ENCODE measurements around the gene ETNK1.
"Not testable (repeated sequence)": the region's sequence is repeated elsewhere in the genome, so short reads cannot be mapped to it uniquely, and the experiment has no call there.

Gene ETNK1

DNA sequence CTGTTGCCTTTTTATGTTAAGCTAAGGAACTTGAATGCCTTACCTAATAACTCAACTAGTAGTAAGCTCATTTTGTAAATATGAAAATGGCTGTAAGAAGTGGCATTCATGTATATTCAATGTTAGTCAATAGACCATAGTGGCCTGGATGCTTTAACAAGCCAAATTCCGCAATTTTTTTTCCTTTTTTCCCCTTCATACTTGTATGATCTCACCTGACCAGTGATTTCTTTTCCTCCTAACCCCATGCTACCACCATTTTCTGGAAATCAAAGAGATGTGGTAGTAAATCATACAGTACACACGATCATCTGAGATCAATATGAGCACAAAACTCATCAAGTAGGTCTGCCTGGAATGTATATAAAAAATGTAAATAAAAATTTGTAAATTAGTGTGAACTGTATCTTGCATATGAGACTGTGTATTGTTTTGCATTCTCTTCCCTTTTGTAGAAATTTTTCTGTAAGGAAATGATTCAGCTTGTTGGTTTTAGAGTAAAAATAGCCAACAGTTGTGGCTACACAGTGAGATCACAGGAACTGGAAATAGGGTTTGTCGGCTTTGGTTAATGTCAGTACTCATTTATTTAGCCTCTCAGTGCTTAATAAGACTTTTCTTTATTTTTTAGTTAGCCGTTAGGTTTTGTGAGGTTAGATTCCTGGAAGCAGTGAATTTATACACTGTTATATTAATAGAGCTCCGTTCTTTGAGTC lies 62.5 kb downstream of the ETNK1 start:
- TF ChIP-seq ZNF274 (IDR thresholded peaks at IDR 0.05; ENCODE audit: low read depth, low read length) = no peak
- no peak overlapping the region for H3K4me3 ChIP-seq (ENCODE audit: low read length)

- H3K4me3 ChIP-seq (ENCODE audit: low read length) = no peak overlapping the region
- TF ChIP-seq ZNF274 (IDR thresholded peaks at IDR 0.05; ENCODE audit: low read depth, low read length) = no peak
Observed at GRCh38 chr12:22689876-22690275, 64.9 kb downstream of the ETNK1 start.

DNA sequence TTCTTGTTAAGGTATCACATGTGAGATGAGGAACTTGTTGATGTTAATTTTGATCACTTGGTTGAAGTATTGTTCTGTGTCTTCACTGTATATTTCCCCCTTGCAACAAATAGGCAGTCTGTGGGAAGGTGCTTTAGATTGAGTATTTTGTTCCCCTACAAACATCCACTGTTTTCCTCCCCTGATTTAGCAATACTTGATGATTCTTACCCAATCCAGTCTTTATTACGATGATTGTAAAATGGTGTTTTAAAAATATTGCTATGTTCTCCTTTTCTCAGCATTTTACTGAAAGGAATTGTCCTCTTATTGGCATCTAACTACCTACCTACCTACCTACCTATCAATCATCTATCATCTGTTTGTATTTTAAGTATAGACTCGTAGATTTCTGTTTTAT lies 66.3 kb downstream of the ETNK1 start:
- no peak for TF ChIP-seq ZNF274 (IDR thresholded peaks at IDR 0.05; ENCODE audit: low read depth, low read length)
- no peak overlapping the region for H3K4me3 ChIP-seq (ENCODE audit: low read length)

- not testable (repeated sequence) for H3K4me3 ChIP-seq (ENCODE audit: low read length)
Observed at GRCh38 chr12:22692467-22692866, 67.5 kb downstream of the ETNK1 start.

- H3K4me3 ChIP-seq (ENCODE audit: low read length) = no peak overlapping the region
- TF ChIP-seq ZNF274 (IDR thresholded peaks at IDR 0.05; ENCODE audit: low read depth, low read length) = no peak
Observed at GRCh38 chr12:22692964-22693555, 68.1 kb downstream of the ETNK1 start.

- no peak for TF ChIP-seq ZNF274 (IDR thresholded peaks at IDR 0.05; ENCODE audit: low read depth, low read length)
- H3K4me3 ChIP-seq (ENCODE audit: low read length) = no peak overlapping the region
Observed at GRCh38 chr12:22698576-22698975, 73.6 kb downstream of the ETNK1 start.

GRCh38 chr12:22699705-22700104 lies 74.7 kb downstream of the ETNK1 start:
- not testable (repeated sequence) for H3K4me3 ChIP-seq (ENCODE audit: low read length)

- TF ChIP-seq ZNF274 (IDR thresholded peaks at IDR 0.05; ENCODE audit: low read depth, low read length) = no peak
- H3K4me3 ChIP-seq (ENCODE audit: low read length) = no peak overlapping the region
Observed at GRCh38 chr12:22700106-22700505, 75.1 kb downstream of the ETNK1 start.

DNA sequence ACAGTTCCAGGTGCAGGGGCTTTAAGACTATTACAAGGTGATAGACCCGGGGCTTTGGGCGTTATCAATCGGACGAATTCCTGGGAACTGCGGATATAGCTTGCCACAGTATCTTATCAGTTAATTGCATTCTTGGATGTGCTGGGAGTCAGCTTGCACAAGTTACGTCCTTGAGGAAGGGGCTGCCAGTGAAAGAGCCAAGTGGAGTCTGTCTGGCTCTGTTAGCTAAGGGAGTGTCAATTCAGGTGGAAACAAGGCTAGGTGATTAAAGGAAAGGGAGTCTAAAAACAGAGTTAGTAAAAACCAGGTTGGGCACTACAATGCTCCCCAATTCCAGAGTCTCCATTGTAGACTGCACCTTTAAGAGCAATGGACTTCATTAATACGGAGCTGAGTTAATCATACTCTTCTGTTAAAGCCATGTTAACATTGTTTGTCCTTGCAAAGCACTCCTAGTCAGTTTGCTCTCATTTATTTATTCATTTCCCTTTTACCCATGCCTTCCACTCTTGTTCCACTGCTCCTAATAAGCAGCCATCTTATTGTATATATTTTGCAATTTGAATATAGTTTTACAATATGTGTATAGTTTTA lies 76.3 kb downstream of the ETNK1 start:
- H3K4me3 ChIP-seq (ENCODE audit: low read length) = not testable (repeated sequence)

DNA sequence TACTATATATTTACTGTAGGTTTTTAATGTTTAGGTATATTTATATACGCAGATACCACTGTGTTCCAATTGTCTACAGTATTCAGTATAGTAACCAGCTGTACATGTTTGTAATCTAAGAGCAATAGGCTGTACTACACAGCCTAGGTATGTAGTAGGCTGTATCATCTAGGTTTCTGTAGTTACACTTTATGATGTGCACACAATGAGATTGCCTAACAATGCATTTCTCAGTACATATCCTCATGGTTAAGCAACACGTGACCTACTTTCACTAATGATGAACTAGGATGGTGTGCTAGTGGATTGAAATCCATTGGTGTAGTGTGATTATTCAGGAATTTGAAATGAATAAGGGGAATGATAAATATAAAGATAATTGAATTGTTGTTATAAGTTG lies 77.7 kb downstream of the ETNK1 start:
- TF ChIP-seq ZNF274 (IDR thresholded peaks at IDR 0.05; ENCODE audit: low read depth, low read length) = no peak
- H3K4me3 ChIP-seq (ENCODE audit: low read length) = no peak overlapping the region

DNA sequence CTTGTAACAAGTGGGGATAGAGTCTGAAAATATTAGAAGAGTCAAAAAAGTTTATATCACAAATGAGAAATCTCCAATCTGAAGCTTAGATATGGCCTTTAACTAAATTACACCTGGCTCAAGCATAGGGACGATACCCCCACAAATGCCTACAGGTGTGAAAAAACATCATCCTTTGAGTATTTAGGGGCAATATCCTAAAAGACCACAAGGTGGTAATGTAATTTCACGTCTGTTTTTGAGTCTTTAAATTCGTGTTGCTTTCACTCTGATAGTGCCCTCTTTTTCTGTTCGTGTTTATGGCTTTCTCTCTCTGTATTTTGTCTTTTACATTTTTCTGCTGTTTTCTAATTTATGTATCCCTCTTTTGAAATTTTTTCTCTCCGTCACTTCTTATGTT lies 84.3 kb downstream of the ETNK1 start:
- no peak overlapping the region for H3K4me3 ChIP-seq (ENCODE audit: low read length)
- no peak for TF ChIP-seq ZNF274 (IDR thresholded peaks at IDR 0.05; ENCODE audit: low read depth, low read length)

GRCh38 chr12:22712083-22712482 lies 87.1 kb downstream of the ETNK1 start:
- H3K4me3 ChIP-seq (ENCODE audit: low read length) = no peak overlapping the region
- TF ChIP-seq ZNF274 (IDR thresholded peaks at IDR 0.05; ENCODE audit: low read depth, low read length) = no peak

DNA sequence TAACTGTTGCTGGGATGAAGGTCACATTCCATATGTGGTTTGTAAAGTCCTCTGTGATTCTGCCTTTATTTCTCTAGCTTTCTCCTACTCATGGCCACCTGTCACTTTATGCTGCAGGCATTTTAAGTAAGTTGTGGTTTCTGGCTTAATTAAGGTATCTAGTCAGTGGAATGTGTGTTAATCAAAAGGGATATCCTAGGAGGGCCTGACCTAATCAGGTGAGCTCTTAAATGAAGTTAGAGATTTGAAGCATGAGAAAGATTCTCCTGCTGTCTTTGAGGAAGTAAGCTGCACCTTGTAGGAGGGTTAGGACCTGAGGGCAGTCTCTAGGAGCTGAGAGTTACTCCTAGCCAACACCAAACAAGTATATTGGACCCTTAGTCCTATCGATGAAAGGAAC lies 90.3 kb downstream of the ETNK1 start:
- TF ChIP-seq ZNF274 (IDR thresholded peaks at IDR 0.05; ENCODE audit: low read depth, low read length) = no peak

DNA sequence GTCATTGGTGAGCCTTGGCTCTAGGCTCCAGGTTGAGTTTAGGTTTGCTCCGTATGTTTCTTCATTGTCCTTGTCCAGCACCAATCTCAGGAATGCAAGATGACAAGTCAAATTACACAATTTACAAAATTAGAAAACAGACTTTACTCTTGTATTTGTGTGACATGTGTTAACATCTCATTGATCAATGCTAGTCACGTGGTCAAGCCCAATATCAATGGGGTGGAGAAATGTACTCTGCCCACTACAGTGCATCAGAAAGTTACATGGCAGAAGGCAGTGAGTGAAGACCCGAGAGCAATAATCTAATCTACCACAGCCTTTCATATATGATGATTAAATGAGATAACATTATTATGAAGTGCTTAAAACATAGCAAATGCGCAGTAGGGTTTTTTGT lies 94.8 kb downstream of the ETNK1 start:
- no peak for TF ChIP-seq ZNF274 (IDR thresholded peaks at IDR 0.05; ENCODE audit: low read depth, low read length)
- no peak overlapping the region for H3K4me3 ChIP-seq (ENCODE audit: low read length)

More for the DNA sequence above, 90.3 kb downstream of the ETNK1 start:
- H3K4me3 ChIP-seq (ENCODE audit: low read length) = no peak overlapping the region

DNA sequence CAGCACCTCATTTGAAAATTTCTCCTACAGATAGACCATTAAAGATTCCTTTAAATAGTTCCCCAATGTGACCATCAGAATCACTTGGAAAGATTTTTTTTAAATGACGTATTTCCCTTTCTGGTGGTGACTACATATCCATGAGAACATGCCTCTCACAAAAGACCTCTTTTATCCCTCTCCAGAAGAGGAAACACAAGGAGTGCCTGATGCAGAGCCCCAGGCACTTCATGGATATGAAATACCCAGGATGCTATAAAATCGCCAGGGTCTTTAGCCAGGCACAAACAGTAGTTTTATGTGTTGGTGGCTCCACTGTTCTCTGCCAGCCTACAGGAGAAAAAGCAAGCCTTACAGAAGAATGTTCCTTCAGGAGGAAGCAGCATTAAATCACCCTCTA lies 97.1 kb downstream of the ETNK1 start:
- H3K4me3 ChIP-seq (ENCODE audit: low read length) = no peak overlapping the region
- TF ChIP-seq ZNF274 (IDR thresholded peaks at IDR 0.05; ENCODE audit: low read depth, low read length) = no peak

DNA sequence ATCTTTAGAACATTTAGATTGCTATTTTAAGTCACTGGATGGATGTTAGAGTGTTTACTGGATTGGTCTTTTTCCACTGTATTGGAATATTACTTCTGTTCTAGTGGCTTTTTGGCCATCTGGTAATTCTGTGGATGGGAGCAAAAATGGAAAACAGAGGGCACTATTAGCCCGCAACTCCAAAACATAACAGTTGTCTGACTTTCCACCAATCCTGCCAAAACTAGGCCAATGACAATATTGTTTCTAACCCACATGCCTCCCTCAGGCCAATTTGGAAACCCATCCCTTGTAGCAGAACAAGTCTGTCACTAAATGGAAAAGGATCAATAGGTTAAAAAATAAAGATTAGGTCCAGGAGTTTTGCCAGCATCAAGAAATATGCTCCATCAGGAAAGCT lies 97.8 kb downstream of the ETNK1 start:
- no peak for TF ChIP-seq ZNF274 (IDR thresholded peaks at IDR 0.05; ENCODE audit: low read depth, low read length)
- no peak overlapping the region for H3K4me3 ChIP-seq (ENCODE audit: low read length)

Data from GM08714 (cell line).